Non-pigmented ciliary epithelial cell (primary cell): ENCODE results near the gene ACSL3.
"Not testable (repeated sequence)": the region's sequence is repeated elsewhere in the genome, so short reads cannot be mapped to it uniquely, and the experiment has no call there.

Experiments used
- DNase-seq: peaks from one replicate; pipeline ENCODE4 v3.0.0-alpha.2; 2010; ENCODE audit warnings: low read depth

Gene ACSL3

GRCh38 chr2:222860740-222861410 is at the start of gene ACSL3:
Gene ACSL3, plus strand, starts transcription at chr2:222861036. Its CDS starts 47,737 bp downstream, at chr2:222908773.
- peak; percentile 61 for DNase-seq

- no peak for DNase-seq
Observed at GRCh38 chr2:222811828-222812227, 49.0 kb upstream of the ACSL3 start.

GRCh38 chr2:222813177-222813843 is 47.5 kb upstream of the ACSL3 start:
- DNase-seq = no peak

GRCh38 chr2:222819722-222820333 is 41.0 kb upstream of the ACSL3 start:
- DNase-seq = peak; percentile 48

GRCh38 chr2:222823183-222823930 is 37.5 kb upstream of the ACSL3 start:
- DNase-seq = no peak

GRCh38 chr2:222825031-222825430 is 35.8 kb upstream of the ACSL3 start:
- DNase-seq = no peak

- no peak for DNase-seq
Observed at GRCh38 chr2:222827417-222827816, 33.4 kb upstream of the ACSL3 start.

GRCh38 chr2:222828572-222828971 is 32.3 kb upstream of the ACSL3 start:
- DNase-seq = no peak

- no peak for DNase-seq
Observed at GRCh38 chr2:222830164-222830563, 30.7 kb upstream of the ACSL3 start.

- no peak for DNase-seq
Observed at GRCh38 chr2:222833410-222833809, 27.4 kb upstream of the ACSL3 start.

- DNase-seq = no peak
Observed at GRCh38 chr2:222835143-222835822, 25.6 kb upstream of the ACSL3 start.

GRCh38 chr2:222835823-222836151 is 25.0 kb upstream of the ACSL3 start:
- no peak for DNase-seq

GRCh38 chr2:222837643-222838056 is 23.2 kb upstream of the ACSL3 start:
- DNase-seq = peak; percentile 42

GRCh38 chr2:222840060-222840802 is 20.6 kb upstream of the ACSL3 start:
- DNase-seq = no peak

GRCh38 chr2:222842491-222843174 is 18.2 kb upstream of the ACSL3 start:
- no peak for DNase-seq

GRCh38 chr2:222844323-222844722 is 16.5 kb upstream of the ACSL3 start:
- DNase-seq = peak; percentile 69

GRCh38 chr2:222845314-222845713 is 15.5 kb upstream of the ACSL3 start:
- DNase-seq = not testable (repeated sequence)

- DNase-seq = no peak
Observed at GRCh38 chr2:222846003-222846402, 14.8 kb upstream of the ACSL3 start.

GRCh38 chr2:222848031-222848430 is 12.8 kb upstream of the ACSL3 start:
- not testable (repeated sequence) for DNase-seq

- no peak for DNase-seq
Observed at GRCh38 chr2:222848862-222849261, 12.0 kb upstream of the ACSL3 start.
